GM19238 (cell line): ENCODE results near the gene KCNN4.
A peak's percentile ranks its signal among the peaks of the same experiment; 100 is the strongest.

Experiments used
- DNase-seq: peaks from one replicate; pipeline ENCODE4 v3.0.0; 2011; ENCODE audit warnings: low spot score; ENCODE audit not compliant: insufficient read length

The KCNN4 gene

DNA sequence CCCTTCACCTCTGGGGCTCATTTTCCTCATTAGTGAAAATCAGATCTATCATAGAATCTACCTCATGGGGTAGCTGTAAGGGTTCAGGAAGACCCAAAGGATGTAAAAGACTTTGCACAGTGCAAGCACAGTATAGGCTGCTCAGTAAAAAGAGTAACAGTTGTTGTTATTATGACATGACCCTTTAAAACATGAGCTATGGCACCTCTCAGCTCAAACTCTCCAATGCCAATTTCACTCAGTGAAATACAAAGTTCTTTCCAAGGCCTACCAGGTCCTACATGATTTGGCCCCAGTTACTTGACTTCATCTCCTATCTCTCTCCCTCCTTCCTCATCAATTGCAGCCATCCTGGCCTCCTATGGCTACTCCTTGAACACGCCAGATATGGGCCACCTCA, 30.9 kb downstream of the KCNN4 start:
- DNase-seq, result no peak

DNA sequence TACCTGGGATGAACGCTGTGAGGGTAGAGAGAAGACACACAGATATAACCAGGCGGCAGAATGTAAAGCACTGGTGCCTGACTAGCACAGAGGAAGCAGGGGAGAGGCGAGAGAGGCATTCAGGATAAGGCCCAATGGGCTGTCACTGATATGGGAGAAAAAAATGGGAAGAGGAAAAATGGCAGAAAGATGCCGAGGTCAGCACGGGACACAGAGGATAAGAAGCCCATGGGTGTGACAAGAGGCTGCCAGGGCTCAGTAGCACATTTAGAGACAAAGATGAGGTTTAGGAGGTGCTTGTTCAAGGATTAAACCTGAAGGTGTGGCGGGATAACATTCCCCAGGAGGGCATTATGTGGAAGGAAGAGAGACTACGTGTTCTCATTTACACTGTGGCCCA, 31.6 kb downstream of the KCNN4 start:
- DNase-seq, result no peak

DNA sequence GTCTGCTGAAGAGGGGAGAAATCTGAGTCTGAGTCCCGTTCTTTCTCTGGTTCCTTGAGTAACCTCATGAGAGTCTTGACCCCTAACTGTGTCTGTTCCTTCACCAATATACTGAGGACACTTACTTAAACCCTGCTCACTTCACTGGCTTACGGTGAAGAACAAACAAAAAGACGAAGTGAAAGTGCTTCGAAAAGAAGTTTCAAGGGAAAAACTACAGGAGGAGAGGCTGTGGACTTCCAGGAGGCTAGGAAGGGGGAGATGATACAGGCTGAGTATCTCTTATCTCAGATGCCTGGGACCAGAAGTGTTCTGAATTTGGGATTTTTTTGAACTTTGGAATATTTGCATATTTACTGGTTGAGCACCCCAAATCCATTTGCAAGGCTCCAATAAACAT, 32.1 kb downstream of the KCNN4 start:
- no peak for DNase-seq

DNA sequence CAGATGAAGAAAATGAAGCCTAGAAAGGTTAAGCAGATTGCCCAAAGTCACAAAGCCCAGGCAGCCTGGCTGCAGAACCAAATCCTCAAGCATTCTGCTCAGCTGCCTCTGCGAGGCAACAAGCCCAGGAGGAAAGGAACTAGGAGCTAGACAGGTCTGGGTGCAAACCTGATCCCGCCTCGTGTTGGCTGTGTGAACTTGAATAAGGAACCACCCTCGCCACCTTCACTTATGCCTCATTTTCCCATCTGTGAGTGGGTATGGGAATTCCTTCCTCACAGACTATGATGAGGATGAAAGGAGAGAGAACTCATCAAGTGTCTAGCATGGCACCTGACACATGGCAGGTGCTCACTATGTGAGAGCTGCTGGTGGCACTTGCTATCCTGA, 32.6 kb downstream of the KCNN4 start:
- DNase-seq, result no peak

DNA sequence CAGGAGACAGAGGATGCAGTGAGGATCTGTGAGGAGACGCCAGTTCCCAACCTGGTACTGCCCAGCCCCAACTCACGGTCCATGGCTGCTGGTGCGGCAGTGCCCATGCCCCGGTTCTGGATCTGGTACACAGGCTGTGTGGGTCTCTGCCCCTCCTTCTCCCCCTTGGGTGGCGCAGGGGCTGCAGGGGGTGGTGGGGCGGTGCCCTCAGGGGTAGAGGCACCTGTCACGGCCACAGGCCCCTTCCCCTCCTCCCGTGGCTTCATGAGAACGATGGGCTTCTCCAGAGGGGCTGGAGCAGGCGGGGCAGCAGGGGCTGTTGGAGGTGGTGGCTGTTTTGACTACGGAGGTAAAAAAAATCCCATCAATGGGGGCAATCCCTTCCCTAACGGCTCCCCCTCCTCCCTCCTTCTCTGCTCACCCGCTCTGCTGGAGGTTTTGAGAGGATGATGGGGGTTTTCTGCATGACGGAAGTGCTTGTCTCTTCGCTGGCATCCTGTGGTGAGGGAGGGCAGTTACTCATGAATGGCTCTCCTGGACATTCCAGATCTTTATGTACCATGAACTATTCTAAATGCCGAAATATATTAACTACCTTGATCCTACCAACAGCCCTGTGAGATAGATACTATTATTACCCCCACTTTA, 33.1 kb downstream of the KCNN4 start:
- no peak for DNase-seq

DNA sequence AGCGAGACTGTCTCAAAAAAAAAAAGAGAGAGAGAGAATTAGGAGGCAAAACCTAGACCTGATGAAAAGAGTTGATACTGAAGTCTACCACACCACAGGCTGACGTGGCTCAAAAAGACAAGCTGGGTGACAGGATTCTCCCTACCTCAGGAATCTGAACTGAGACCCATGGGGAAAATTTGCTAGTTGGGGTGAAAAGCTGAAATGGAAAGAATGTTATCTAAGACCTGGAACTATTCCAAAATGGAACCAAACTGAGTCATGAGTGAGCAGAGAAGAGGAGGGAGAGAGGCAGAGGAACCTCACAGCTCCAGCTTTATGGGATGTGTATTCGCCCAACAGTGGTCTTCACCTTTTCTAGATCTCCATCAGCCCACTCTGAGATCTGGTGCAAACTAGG, 37.7 kb downstream of the KCNN4 start:
- DNase-seq, result no peak

DNA sequence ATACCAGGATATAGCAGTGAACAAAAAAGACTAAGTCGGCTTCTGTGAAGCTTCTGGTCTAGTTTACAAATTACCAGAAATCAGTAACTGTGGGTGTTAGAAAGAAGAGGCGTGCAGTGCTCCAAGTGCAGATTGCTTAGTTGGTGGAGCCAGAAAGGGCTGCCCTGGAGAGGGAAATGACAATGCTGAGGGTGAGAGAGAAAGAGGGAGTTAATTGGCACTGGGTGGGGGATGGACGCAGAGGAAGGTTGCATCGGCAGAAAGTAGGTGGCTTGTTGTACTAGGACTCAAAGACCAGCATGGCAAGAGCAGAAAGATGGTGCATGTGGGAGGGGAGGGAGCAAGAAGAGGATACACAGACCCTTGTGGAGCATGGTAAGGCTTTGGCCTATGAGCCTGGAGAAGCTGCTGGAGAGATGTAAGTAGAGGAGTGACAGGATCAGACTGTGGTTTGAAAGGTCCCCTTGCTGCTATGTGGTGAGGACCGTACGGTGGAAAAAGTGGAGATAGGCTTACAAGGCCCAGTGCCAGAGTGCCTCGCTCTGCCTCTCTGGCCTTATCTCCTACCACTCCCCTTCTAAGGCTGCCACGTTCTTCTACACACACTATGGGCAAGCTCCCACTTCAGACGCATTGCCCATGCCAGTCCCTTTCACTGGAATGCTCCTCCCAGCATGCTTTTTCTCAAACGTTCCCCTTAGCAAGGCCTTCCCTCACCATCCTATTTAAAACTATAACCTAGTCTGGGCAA, 39.5 kb downstream of the KCNN4 start:
- DNase-seq, result no peak

DNA sequence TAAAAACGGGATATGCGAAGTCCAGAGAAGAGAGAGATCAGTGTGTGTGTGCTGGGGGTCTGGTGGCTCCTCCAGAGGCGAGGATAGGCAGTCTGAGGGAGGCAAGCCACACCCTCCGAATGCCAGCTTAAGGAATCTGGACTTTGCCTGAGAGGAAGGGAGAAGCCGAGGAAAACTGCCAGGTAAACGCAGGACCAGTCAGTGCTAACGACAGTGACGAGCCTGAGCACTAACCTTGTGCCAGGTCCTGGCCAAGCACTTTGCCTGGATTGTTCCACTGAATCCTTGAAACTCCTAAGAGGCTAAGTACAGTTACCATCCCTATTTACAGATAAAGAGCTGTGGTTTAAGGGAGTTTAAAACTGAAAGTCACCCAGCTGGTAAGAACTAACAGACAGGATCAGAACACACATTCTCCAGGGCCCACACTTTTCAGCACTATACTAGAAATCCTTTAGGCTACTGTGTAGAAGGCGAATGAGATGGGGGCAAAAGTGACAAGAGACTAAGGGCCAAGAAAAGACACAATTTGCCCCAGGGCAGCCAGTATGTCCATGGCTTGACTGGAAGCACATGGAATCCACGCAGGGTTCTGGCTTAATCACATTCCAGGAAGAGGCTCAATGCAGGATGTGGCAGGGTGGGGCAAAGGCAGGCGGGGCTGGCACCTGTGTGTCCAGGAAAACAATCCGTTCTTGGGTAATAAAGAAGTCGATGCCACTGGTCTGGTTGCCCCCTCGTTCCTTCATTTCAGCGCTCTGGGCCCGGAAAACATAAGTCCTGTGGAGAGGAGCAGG, 41.1 kb downstream of the KCNN4 start:
- DNase-seq, result no peak

DNA sequence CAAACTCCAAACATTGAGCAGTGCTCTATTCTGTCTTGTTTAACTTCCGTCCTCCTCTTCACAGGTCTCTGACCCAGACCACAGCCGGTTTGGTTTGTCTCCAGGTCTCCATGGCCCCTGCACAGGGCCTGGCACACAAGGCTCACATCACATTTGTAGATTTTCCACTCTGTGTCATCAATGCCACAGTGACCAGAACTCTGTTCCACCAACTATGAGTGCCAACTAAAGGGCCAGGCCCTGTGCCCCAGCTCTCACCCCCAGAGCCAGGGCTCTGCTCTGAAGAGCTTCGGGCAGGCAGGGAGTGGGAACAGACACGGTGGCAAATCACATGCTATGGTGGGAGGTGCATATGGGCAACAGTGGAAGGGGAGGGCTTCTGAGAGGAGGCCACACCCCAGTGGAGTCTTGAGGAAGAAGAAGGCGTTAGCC, 42.0 kb downstream of the KCNN4 start:
- no peak for DNase-seq

DNA sequence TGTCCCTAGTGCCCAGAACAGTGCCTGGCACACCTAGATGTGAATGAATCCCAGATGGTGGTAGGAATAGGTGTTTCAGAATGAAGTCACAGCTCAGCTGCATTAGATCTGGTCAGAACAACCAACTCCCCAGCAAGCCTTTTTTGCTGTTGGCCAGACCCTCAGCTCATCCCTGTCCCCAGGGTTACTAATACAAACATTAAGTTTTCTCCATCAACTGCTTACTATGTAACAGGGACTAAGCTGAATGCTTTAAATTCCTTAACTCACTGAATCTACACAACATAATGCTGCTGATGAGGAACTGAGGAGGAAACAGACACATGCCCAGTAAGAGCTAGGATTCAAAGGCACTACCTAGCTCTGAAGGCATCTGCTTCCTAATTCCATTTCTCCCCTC, 44.8 kb downstream of the KCNN4 start:
- no peak for DNase-seq

DNA sequence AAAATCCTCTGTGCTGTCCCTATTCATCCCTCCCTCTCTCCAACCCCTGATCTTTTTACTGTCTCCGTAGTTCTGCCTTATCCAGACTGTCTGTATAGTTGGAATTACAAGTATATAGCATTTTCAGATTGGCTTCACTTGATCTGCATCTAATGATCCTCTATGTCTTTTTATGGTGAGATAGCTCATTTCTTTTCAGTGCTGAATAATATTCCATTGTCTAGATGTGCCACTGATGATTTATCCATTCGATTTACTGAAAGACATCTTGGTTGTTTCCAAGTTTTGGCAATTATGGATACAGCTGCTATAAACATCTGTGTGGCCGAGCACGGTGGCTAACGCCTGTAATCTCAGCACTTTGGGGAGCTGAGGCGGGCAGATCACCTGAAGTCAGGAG, 45.8 kb downstream of the KCNN4 start:
- DNase-seq, result no peak

DNA sequence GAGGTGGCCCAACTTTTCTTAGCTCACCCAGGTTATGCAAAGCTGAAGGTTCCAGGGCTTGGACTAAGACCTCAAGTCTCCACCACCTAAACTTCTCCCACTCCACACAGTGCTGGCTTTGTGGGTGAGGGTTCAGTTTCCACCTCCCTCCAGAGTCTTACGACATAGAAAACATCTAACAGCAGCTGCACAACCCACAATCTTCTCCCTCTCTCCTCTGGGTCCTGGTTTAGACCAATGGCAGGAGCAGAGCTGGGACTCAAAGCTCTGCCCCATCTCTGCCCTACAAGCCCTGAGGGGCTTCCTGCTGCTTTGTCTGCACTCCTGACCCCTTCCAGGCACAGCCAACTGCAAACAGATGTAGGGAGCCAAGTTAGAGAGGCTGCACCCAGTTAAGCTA, 48.9 kb downstream of the KCNN4 start:
- DNase-seq, result no peak

DNA sequence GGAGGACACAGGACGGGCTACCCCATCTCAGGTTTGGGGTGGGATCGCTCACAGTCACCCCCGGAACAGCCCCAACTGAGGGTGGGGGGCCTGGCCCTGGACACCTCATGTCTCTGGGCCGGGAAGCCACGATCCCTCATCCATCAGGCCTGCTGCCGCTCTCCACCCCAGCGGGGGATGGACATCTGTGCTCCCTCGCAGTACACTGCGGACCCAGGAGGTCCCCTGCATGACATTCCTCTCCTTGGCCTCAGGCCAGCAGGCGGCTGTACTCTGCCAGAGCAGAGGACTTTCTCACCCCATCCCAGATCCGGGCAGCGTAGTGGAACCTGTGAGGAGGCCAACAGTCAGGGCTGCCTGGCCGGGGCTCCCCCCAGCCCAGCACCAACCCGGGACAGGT, 49.4 kb downstream of the KCNN4 start:
- DNase-seq, result no peak

DNA sequence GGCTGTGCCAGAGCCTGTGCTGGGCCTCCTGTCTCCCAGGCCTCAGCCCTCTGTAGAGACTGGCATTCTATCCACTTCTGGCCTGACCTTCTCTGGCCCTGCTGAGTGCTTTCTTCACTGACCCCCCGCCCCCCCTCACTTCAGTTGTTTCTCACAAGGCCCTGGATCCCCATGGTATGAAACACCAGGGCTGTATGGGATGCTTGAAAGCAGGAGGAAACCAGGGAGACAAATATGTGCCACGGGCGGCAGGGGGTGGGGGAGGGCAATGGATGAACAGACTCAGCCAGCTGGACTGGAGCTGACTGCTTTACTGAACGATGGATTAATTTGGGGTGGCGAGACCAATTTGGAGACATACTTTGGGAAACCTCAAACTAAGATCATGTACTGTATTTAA, 50.9 kb downstream of the KCNN4 start:
- no peak for DNase-seq

DNA sequence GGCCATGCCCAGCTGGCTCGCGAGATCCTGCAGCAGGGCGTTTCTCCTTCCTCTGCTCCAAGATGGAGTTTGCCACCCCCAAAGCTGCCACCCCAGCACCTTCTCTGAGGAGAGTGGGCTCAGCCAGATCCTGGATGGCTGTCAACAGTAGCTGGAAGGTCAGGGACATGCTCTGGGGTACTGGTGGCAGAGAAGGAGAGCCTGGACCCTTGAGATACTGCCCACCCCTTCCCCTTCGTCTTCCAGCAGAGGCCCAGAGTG, 53.2 kb downstream of the KCNN4 start:
- no peak for DNase-seq

DNA sequence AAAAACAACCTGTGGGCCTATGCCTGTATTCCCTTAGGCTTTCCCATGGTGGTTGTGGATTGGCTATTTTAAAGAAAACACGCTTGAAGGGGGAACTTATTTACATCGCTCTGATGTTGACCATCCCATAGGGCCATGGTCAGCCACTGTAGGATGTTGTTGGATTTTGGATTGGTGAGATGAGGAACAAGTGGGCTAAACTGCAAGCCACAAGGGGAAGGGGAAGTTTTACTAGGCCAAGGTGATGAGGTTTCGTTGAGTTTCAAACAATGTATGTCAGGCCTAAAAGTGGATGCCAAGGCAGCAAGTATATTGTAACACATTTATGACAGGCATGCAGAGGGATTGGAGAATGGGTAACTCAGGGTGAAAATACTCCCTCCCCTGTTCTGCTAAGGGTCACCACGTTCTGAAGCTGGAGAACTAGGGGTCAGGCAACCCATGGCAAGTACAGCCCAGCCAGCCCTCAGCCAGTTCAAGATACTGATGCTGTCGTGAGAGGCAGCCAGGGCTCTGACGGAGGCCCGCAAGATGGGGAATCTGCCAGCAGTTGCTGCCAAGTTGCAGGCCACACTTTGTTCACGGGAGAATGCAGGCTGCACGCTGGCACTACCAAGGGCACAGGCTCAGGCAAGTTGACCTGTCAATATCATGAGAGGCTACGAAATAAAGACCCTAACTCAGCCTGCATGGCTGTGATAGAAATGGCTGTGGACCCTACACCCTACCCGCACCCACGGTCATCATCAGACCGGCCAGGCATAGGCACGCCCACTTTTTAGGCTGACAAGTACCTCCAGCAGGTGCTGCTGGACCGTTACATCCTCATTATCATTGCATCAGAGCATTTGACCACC, 53.8 kb downstream of the KCNN4 start:
- no peak for DNase-seq

DNA sequence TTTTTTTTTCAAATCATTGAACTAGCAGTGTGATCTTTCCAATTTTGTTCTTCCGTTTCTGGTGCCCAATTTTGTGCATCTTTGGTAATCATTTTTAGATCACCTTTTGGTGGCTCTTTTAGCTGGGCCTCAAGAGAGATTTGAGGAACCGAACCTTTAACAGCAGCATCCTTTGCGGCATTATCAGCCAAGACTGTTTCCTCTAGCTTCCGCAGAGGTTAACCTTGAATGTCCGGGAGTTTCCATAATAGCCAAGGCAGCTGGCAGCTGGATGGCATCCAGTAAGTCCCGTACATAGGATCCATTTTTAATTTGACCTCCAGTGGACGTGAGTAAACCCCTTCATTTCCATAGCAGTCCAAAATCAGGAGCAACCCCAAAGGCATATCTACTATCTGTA, 55.3 kb downstream of the KCNN4 start:
- DNase-seq, result peak; percentile 49

DNA sequence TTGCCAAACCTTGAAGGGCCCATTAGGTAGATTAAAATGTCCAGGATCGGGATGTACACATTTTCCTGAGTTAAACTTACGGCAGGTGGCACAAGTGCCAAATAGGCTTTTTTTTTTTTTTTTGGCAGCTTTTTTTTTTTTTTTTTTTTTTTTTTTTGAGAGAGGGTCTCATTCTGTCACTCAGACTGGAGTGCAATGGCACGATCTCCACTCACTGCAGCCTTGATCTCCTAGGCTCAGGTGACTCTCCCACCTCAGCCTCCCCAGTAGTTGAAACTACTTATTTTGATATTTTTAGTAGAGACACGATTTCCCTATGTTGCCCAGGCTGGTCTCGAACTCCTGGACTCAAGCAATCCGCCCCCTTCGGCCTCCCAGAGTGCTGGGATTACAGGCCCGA, 55.9 kb downstream of the KCNN4 start:
- no peak for DNase-seq

DNA sequence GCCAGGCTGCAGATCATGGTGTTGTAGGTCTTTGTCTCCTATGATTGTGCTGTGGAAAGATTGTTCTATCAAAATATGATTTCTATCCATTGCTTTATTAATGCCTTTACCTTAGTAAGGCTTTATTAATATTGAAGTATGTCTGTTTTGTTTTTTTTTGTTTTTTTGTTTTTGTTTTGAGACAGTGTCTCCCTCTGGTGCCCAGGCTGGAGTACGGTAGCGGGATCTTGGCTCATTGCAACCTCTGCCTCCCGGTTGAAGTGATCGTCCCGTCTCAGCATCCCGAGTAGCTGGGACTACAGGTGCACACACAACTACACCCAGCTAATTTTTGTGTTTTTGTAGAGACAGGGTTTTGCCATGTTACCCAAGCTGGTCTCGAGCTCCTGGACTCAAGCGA, 57.2 kb downstream of the KCNN4 start:
- no peak for DNase-seq

DNA sequence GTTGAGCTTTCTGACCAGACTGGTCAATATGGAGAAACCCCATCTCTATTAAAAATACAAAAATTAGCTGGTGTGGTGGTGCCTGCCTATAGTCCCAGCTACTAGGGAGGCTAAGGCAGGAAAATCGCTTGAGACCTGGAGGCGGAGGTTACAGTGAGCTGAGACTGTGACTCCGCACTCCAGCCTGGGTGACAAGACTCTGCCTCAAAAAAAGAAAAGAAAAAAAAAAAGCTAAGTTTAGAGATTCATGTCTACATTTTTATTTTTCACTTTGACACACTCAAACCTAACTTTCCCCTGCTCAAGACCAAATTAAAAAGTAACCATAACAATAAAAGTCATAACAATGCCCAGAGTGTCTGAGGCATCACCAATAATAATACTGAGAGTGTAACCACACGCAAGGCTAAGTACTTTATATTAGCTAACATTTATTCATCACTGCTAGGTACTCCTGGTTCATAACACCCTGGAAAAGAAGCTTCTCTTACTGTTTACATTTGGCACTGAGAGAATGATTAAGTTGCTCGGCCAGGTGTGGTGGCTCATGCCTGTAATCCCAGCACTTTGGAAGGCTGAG, 59.2 kb downstream of the KCNN4 start:
- no peak for DNase-seq

DNA sequence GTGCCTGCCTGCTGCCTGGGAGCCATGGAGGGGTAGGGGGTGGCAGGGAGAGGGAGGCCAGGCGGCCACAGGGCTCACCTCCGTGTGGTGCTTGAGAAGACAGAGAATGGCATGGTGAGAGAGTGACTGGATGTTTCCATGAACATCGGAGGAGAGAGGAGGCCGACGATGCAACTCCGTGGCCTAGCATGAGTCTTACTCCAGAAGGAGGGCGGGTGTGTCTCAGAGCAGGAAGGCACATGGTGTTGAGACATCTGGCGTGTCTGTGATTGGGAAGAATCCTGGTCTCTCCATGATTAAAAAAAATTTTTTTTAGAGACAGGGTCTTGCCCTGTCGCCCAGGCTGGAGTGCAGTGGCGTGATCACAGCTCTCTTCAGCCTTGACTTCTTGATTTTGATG, 59.8 kb downstream of the KCNN4 start:
- DNase-seq, result no peak

DNA sequence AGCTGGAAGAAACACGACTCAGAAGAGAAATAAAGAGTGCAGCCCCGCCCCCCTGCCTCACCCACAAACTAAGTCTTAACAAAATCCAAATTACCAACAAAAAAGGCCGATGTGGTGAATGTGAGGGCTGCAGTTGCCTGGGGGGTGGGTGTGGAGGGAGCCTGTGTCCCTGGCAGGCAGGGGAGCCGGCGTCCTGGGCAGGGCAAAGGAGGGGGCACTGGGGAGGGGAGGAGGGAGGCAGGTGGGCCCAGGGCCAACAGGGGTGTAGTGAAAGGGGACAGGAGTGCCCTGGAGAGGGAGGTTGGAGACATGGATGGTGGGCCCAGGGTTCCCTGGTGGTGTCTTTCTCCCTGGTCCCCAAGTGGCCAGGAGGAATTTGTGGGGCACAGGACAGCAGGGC, 60.9 kb downstream of the KCNN4 start:
- no peak for DNase-seq
